ENCODE measurements around the gene FCHO1. TPM values are rescaled to one million over a fixed set of nuclear protein-coding genes. Genes with fewer than 3 reads are reported as not detected.

FCHO1 gene
- polyA plus RNA-seq, 1 donor (not counting 4 experiments of a cell fraction or from before 2014, with no cell fraction given), result 0.14 TPM

GRCh38 chr19:17719730-17720400 lies 31.4 kb upstream of the FCHO1 start:
- H3K27ac ChIP-seq (ENCODE audit: control insufficient read depth, insufficient read depth, low read length), result no peak overlapping the region
- DNase-seq (ENCODE audit: low read depth, low spot score) (no peak), FAIRE-seq (no peak)
- H3K4me2 ChIP-seq (ENCODE audit: control insufficient read depth, extremely low read depth, insufficient read depth, low read depth, low read length), result peak overlapping the region; percentile 78
- no peak for TF ChIP-seq CTCF (optimal IDR thresholded peaks at IDR 0.05 in 1 of 3, IDR thresholded peaks at IDR 0.05 in 1 of 3, conservative IDR thresholded peaks at IDR 0.05 in 1 of 3; ENCODE audit: extremely low read depth in 1 of 3, insufficient read depth in 2 of 3, low read length in 3 of 3)
- no peak for TF ChIP-seq EZH2 (IDR thresholded peaks at IDR 0.05; ENCODE audit: low read length)
- peaks cover 20% of the 10 kb centered on the region for H4K20me1 ChIP-seq (ENCODE audit: control insufficient read depth, extremely low read depth, insufficient read depth, low read length)
- peaks cover 3 to 12% of the 10 kb centered on the region in 2 experiments for H3K36me3 ChIP-seq (ENCODE audit: control insufficient read depth in 2 of 2, extremely low read depth in 1 of 2, insufficient read depth in 2 of 2, low read length in 2 of 2)
- H3K79me2 ChIP-seq (ENCODE audit: control insufficient read depth, insufficient read depth, low read length), result peaks cover 7% of the 10 kb centered on the region
- peaks cover 22% of the 10 kb centered on the region for H3K4me1 ChIP-seq (ENCODE audit: control insufficient read depth, extremely low read depth, insufficient read depth, low read length)
- H2AFZ ChIP-seq (ENCODE audit: control insufficient read depth, low read length), result peak overlapping the region; percentile 9
- H3K4me3 ChIP-seq (ENCODE audit: control insufficient read depth in 2 of 3, extremely low read depth in 1 of 3, insufficient read depth in 2 of 3, low read depth in 1 of 3, low read length in 3 of 3), result peak overlapping the region; percentile 75 to 90 (median 78)
- no peaks in the 10 kb centered on the region for H3K9me3 ChIP-seq (ENCODE audit: control insufficient read depth, low read depth, low read length)
- H3K9me1 ChIP-seq (ENCODE audit: control insufficient read depth, extremely low read depth, insufficient read depth, low read length), result peaks cover 5% of the 10 kb centered on the region
- no peaks in the 10 kb centered on the region for H3K27me3 ChIP-seq (ENCODE audit: control insufficient read depth, extremely low read depth, insufficient read depth, low read length)
- dilution Hi-C loops (cut with MboI; ENCODE audit: extremely low pct_ligation_motif_present, low sequenced_read_pairs), result no loop called here
- H3K9ac ChIP-seq (ENCODE audit: control insufficient read depth, extremely low read depth, insufficient read depth, low read length), result peak overlapping the region; percentile 75

DNA sequence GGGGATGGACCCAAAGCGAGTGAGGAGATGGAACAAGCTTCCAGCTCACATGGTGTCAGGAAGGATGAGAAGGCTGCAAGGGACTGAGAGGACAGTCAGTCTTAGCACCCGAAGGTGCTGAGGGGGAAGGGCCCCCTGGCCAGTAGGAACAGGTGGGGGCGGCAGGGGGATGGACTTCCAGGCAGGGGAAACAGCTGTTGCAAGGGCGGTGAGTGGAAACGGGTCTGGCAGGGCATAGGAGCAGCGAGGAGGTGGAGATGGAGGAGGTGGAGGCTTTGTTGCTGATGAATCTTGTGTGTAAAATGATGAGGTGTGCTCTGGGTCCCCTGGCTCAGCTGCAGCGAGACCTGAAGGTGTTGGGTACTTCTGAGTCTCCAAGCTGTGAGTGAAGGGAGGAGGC lies 30.8 kb upstream of the FCHO1 start:
- Histone ChIP-seq H3K27ac (ENCODE audit: control insufficient read depth, insufficient read depth, low read length) (no peak overlapping the region), H2AFZ (ENCODE audit: control insufficient read depth, low read length) (no peak overlapping the region), H3K9ac (ENCODE audit: control insufficient read depth, extremely low read depth, insufficient read depth, low read length) (peak overlapping the region; percentile 75), H4K20me1 (ENCODE audit: control insufficient read depth, extremely low read depth, insufficient read depth, low read length) (peaks cover 20% of the 10 kb centered on the region), H3K4me3 (ENCODE audit: control insufficient read depth in 2 of 3, extremely low read depth in 1 of 3, insufficient read depth in 2 of 3, low read depth in 1 of 3, low read length in 3 of 3) (peak overlapping the region; percentile 75 to 90 (median 78)), H3K36me3 (ENCODE audit: control insufficient read depth in 2 of 2, extremely low read depth in 1 of 2, insufficient read depth in 2 of 2, low read length in 2 of 2) (peaks cover 3 to 18% of the 10 kb centered on the region in 2 experiments), H3K4me2 (ENCODE audit: control insufficient read depth, extremely low read depth, insufficient read depth, low read depth, low read length) (peak overlapping the region; percentile 78), H3K79me2 (ENCODE audit: control insufficient read depth, insufficient read depth, low read length) (peaks cover 7% of the 10 kb centered on the region), H3K9me1 (ENCODE audit: control insufficient read depth, extremely low read depth, insufficient read depth, low read length) (peaks cover 5% of the 10 kb centered on the region), H3K4me1 (ENCODE audit: control insufficient read depth, extremely low read depth, insufficient read depth, low read length) (peaks cover 22% of the 10 kb centered on the region), H3K27me3 (ENCODE audit: control insufficient read depth, extremely low read depth, insufficient read depth, low read length) (no peaks in the 10 kb centered on the region), H3K9me3 (ENCODE audit: control insufficient read depth, low read depth, low read length) (no peaks in the 10 kb centered on the region)
- DNase-seq (ENCODE audit: low read depth, low spot score) (no peak), FAIRE-seq (no peak)
- dilution Hi-C loops (cut with MboI; ENCODE audit: extremely low pct_ligation_motif_present, low sequenced_read_pairs), result no loop called here
- no peak for TF ChIP-seq EZH2 (IDR thresholded peaks at IDR 0.05; ENCODE audit: low read length)

Data from keratinocyte (primary cell).